Esophagus (tissue), 2 donors: Measurements from ENCODE around the gene SEMA3C. TPM values are rescaled to one million over a fixed set of nuclear protein-coding genes. Genes with fewer than 3 reads are reported as not detected.

Source experiments
- H3K27ac ChIP-seq, 2 donors: one replicate each; pipeline ENCODE4 v1.5.1; 2013; ENCODE audit warnings: low read depth in 2 of 2, mild to moderate bottlenecking in 2 of 2, inconsistent platforms in 1 of 2, low read length in 1 of 2, moderate library complexity in 1 of 2
- H3K27me3 ChIP-seq, 2 donors: one replicate each; pipeline ENCODE4 v1.6.1; 2013; ENCODE audit warnings: low read length in 2 of 2, control low read depth in 1 of 2, mild to moderate bottlenecking in 1 of 2; ENCODE audit not compliant: insufficient read depth in 2 of 2, control insufficient read depth in 1 of 2
- H3K36me3 ChIP-seq, 2 donors: one replicate each; pipeline ENCODE4 v1.6.1; 2013; ENCODE audit warnings: low read length in 1 of 2; ENCODE audit not compliant: control insufficient read depth in 2 of 2, insufficient read depth in 2 of 2
- H3K4me1 ChIP-seq, 2 donors: one replicate each; pipeline ENCODE4 v1.6.1; 2013; ENCODE audit warnings: low read length in 1 of 2; ENCODE audit not compliant: control insufficient read depth in 2 of 2, insufficient read depth in 2 of 2
- H3K4me3 ChIP-seq, 2 donors: one replicate each; pipeline ENCODE4 v1.5.1; 2013; ENCODE audit warnings: low read length in 2 of 2, mild to moderate bottlenecking in 2 of 2, low read depth in 1 of 2, moderate library complexity in 1 of 2
- H3K9me3 ChIP-seq, 2 donors: one replicate each; pipeline ENCODE4 v1.6.1; 2013; ENCODE audit warnings: mild to moderate bottlenecking in 2 of 2, low read depth in 1 of 2, low read length in 1 of 2, moderate library complexity in 1 of 2; ENCODE audit not compliant: control insufficient read depth in 2 of 2, insufficient read depth in 1 of 2
- WGBS, 2 donors: extraction: QIAGEN DNeasy Blood & Tissue Kit; methylation state at CpG; one replicate each; pipeline ENCODE4 v1.1.7; 2013; 5-methylcytosine and 5-hydroxymethylcytosine counted together
- polyA plus RNA-seq, 2 donors: library from polyadenylated mRNA; stranded (reverse); fragments of 200-250 nt; gene quantifications; one replicate each; pipeline ENCODE4 v1.2.3, GENCODE V29; 2013
- donor health status: healthy with polysubstance abuse.
- donor health status: Bipolar disorder and iron deficiency.

Gene SEMA3C
- polyA plus RNA-seq, 2 donors = 1.8 to 3.4 TPM

GRCh38 chr7:80895056-80895455 is 23.8 kb downstream of the SEMA3C start:
- no peaks in the 10 kb centered on the region for H3K36me3 ChIP-seq
- no peaks in the 10 kb centered on the region for H3K4me1 ChIP-seq
- WGBS, 2 donors = 89 to 92% methylated on average over 4 of the region's 4 CpGs
- no peaks in the 10 kb centered on the region for H3K9me3 ChIP-seq
- H3K4me3 ChIP-seq = no peak overlapping the region
- H3K27me3 ChIP-seq = no peaks in the 10 kb centered on the region
- no peak overlapping the region for H3K27ac ChIP-seq

GRCh38 chr7:80891259-80891544 is 27.6 kb downstream of the SEMA3C start:
- Histone ChIP-seq H3K4me3 (no peak overlapping the region), H3K27me3 (no peaks in the 10 kb centered on the region), H3K36me3 (no peaks in the 10 kb centered on the region), H3K9me3 (peaks cover 0 to 2% of the 10 kb centered on the region in 2 donors), H3K4me1 (no peaks in the 10 kb centered on the region), H3K27ac (peak overlapping the region in 1 of 2 donors; percentile 2)
- WGBS, 2 donors = 95 to 99% methylated on average over 3 of the region's 3 CpGs

- WGBS, 2 donors = 60 to 68% methylated on average over 4 of the region's 4 CpGs
- H3K4me3 ChIP-seq = no peak overlapping the region
- no peaks in the 10 kb centered on the region for H3K36me3 ChIP-seq
These were observed 28.2 kb downstream of the SEMA3C start for GRCh38 chr7:80890426-80891258.

GRCh38 chr7:80889525-80889924 is 29.3 kb downstream of the SEMA3C start:
- Histone ChIP-seq H3K4me1 (no peaks in the 10 kb centered on the region), H3K9me3 (peaks cover 0 to 2% of the 10 kb centered on the region in 2 donors), H3K4me3 (no peak overlapping the region), H3K36me3 (no peaks in the 10 kb centered on the region), H3K27me3 (no peaks in the 10 kb centered on the region), H3K27ac (no peak overlapping the region)
- 95 to 98% methylated on average over 1 of the region's 1 CpG for WGBS, 2 donors

More at GRCh38 chr7:80890426-80891258, 28.2 kb downstream of the SEMA3C start:
- H3K9me3 ChIP-seq = peaks cover 0 to 2% of the 10 kb centered on the region in 2 donors
- H3K27me3 ChIP-seq = no peaks in the 10 kb centered on the region
- H3K27ac ChIP-seq = peak overlapping the region in 1 of 2 donors; percentile 2
- H3K4me1 ChIP-seq = no peaks in the 10 kb centered on the region

- Histone ChIP-seq H3K9me3 (peaks cover 0 to 2% of the 10 kb centered on the region in 2 donors), H3K36me3 (no peaks in the 10 kb centered on the region), H3K4me1 (no peaks in the 10 kb centered on the region), H3K27ac (no peak overlapping the region), H3K27me3 (no peaks in the 10 kb centered on the region), H3K4me3 (no peak overlapping the region)
- WGBS, 2 donors = 90 to 92% methylated on average over 2 of the region's 2 CpGs
These were observed 33.1 kb downstream of the SEMA3C start for GRCh38 chr7:80885757-80886156.

- H3K4me3 ChIP-seq = no peak overlapping the region
- WGBS, 2 donors = 59 to 73% methylated on average over 6 of the region's 6 CpGs
- H3K27ac ChIP-seq = no peak overlapping the region
- H3K36me3 ChIP-seq = no peaks in the 10 kb centered on the region
- H3K27me3 ChIP-seq = no peaks in the 10 kb centered on the region
- peaks cover 0 to 2% of the 10 kb centered on the region in 2 donors for H3K9me3 ChIP-seq
- H3K4me1 ChIP-seq = no peaks in the 10 kb centered on the region
These were observed 34.2 kb downstream of the SEMA3C start for GRCh38 chr7:80884511-80885195.

GRCh38 chr7:80883154-80884025 is 35.5 kb downstream of the SEMA3C start:
- H3K36me3 ChIP-seq = no peaks in the 10 kb centered on the region

GRCh38 chr7:80882213-80882801 is 36.5 kb downstream of the SEMA3C start:
- no peaks in the 10 kb centered on the region for H3K9me3 ChIP-seq
- H3K4me1 ChIP-seq = no peaks in the 10 kb centered on the region
- no peaks in the 10 kb centered on the region for H3K36me3 ChIP-seq
- WGBS, 2 donors = 82 to 86% methylated on average over 4 of the region's 4 CpGs
- no peaks in the 10 kb centered on the region for H3K27me3 ChIP-seq
- no peak overlapping the region for H3K27ac ChIP-seq
- H3K4me3 ChIP-seq = no peak overlapping the region

More at GRCh38 chr7:80883154-80884025, 35.5 kb downstream of the SEMA3C start:
- H3K9me3 ChIP-seq = peaks cover 0 to 2% of the 10 kb centered on the region in 2 donors
- no peaks in the 10 kb centered on the region for H3K4me1 ChIP-seq
- WGBS, 2 donors = 26 to 49% methylated on average over 2 of the region's 2 CpGs
- H3K27me3 ChIP-seq = no peaks in the 10 kb centered on the region
- peak overlapping the region in 1 of 2 donors; percentile 31 for H3K27ac ChIP-seq
- H3K4me3 ChIP-seq = no peak overlapping the region

GRCh38 chr7:80881351-80881900 is 37.4 kb downstream of the SEMA3C start:
- Histone ChIP-seq H3K4me3 (no peak overlapping the region), H3K4me1 (no peaks in the 10 kb centered on the region), H3K27me3 (no peaks in the 10 kb centered on the region), H3K27ac (no peak overlapping the region), H3K36me3 (no peaks in the 10 kb centered on the region), H3K9me3 (no peaks in the 10 kb centered on the region)
- WGBS, 2 donors = 87 to 92% methylated on average over 1 of the region's 1 CpG
